ENCODE data around the gene GJA9. TPM values are rescaled to one million over a fixed set of nuclear protein-coding genes. Genes with fewer than 3 reads are reported as not detected.

Gene GJA9
- polyA plus RNA-seq (2011; rRNA removed) (0.05 TPM in 1 of 2 replicates, not detected in the other), polyA minus RNA-seq (2011; rRNA and poly(A)+ RNA removed) (not detected in 2 replicates)

DNA sequence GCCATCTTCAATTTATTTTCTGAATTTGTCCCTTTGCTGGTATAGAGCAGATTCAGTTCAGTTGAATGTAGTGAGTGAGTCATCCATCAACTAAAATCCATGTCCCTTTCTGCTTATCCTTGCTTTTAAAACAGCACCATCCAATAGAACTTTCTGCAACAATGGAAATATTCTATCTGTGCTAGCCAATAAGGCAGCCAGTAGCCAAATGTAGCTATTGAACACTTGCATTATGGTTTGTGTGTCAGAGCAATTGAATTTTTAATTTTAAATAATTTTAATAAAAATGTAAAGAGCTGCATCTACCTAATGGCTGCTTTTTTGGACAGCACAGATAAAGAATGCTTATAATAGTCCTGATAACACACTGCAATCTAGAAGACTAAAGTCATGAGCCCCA, at the start of gene GJA9:
Gene GJA9 (minus strand): TSS at position 101 of the 400 bp plus-strand sequence. CDS start 5,489 bp downstream, outside the sequence.
- H3K27me3 ChIP-seq (ENCODE audit: control insufficient read depth, insufficient read depth, low read length), result no peaks in the 10 kb centered on the region
- no peak for DNase-seq (ENCODE audit: low read depth)
- H3K4me3 ChIP-seq (ENCODE audit: low read depth, low read length), result no peak within 1 kb of the TSS
- ChIA-PET POLR2A (no interaction called here), CTCF (interaction anchor here (0.7 kb wide), 1 partner anchor 903 kb away, joined by 4 read pairs; no protein-coding TSS in a partner anchor)
- no peaks in the 10 kb centered on the region for H3K36me3 ChIP-seq (ENCODE audit: control insufficient read depth, insufficient read depth, low read length)
- no peak for TF ChIP-seq CTCF (IDR thresholded peaks at IDR 0.05; ENCODE audit: insufficient read depth, low read depth, low read length)

GRCh38 chr1:38929476-38929875, 48.1 kb upstream of the GJA9 start:
- H3K4me3 ChIP-seq (ENCODE audit: low read depth, low read length), result no peak overlapping the region
- no peaks in the 10 kb centered on the region for H3K36me3 ChIP-seq (ENCODE audit: control insufficient read depth, insufficient read depth, low read length)
- ChIA-PET CTCF (interaction anchor here (0.7 kb wide), 1 partner anchor 55 kb away, joined by 3 read pairs; no protein-coding TSS in a partner anchor), POLR2A (no interaction called here)
- DNase-seq (ENCODE audit: low read depth), result no peak
- no peak for TF ChIP-seq CTCF (IDR thresholded peaks at IDR 0.05; ENCODE audit: insufficient read depth, low read depth, low read length)
- H3K27me3 ChIP-seq (ENCODE audit: control insufficient read depth, insufficient read depth, low read length), result no peaks in the 10 kb centered on the region

GRCh38 chr1:38929054-38929453, 47.7 kb upstream of the GJA9 start:
- CTCF ChIA-PET, result interaction anchor here (0.7 kb wide), 1 partner anchor 55 kb away, joined by 3 read pairs; no protein-coding TSS in a partner anchor
- no peak for DNase-seq (ENCODE audit: low read depth)
- H3K4me3 ChIP-seq (ENCODE audit: low read depth, low read length), result no peak overlapping the region
- no peaks in the 10 kb centered on the region for H3K36me3 ChIP-seq (ENCODE audit: control insufficient read depth, insufficient read depth, low read length)
- TF ChIP-seq CTCF (IDR thresholded peaks at IDR 0.05; ENCODE audit: insufficient read depth, low read depth, low read length), result no peak
- no peaks in the 10 kb centered on the region for H3K27me3 ChIP-seq (ENCODE audit: control insufficient read depth, insufficient read depth, low read length)
- POLR2A ChIA-PET, result no interaction called here

GRCh38 chr1:38926091-38926490, 44.7 kb upstream of the GJA9 start:
- POLR2A ChIA-PET, result no interaction called here

DNA sequence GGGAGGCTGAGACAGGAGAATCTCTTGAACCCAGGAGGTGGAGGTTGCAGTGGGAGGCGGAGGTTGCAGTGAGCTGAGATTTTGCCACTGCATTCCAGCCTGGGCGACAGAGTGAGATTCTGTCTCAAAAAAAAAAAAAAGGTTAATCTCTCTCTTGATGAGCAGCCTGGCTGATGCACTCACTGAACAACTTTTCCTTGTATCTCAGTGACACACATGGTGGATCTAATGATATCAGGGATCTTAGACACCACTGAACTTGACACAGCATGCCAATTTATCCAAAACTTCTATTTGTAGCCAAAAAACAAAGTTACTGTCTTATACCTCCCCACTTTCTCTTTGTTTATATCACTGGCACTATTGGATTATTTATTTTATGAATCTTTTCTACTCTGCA, 44.0 kb upstream of the GJA9 start:
- TF ChIP-seq CTCF (IDR thresholded peaks at IDR 0.05; ENCODE audit: insufficient read depth, low read depth, low read length), result no peak
- Histone ChIP-seq H3K36me3 (ENCODE audit: control insufficient read depth, insufficient read depth, low read length) (no peaks in the 10 kb centered on the region), H3K27me3 (ENCODE audit: control insufficient read depth, insufficient read depth, low read length) (no peaks in the 10 kb centered on the region), H3K4me3 (ENCODE audit: low read depth, low read length) (no peak overlapping the region)
- CTCF ChIA-PET, result no interaction called here
- POLR2A ChIA-PET, result no interaction called here
- DNase-seq (ENCODE audit: low read depth), result no peak

More at GRCh38 chr1:38926091-38926490, 44.7 kb upstream of the GJA9 start:
- Histone ChIP-seq H3K27me3 (ENCODE audit: control insufficient read depth, insufficient read depth, low read length) (no peaks in the 10 kb centered on the region), H3K36me3 (ENCODE audit: control insufficient read depth, insufficient read depth, low read length) (no peaks in the 10 kb centered on the region), H3K4me3 (ENCODE audit: low read depth, low read length) (no peak overlapping the region)
- DNase-seq (ENCODE audit: low read depth), result no peak
- no peak for TF ChIP-seq CTCF (IDR thresholded peaks at IDR 0.05; ENCODE audit: insufficient read depth, low read depth, low read length)
- CTCF ChIA-PET, result no interaction called here

Measured in BJ (cell line).